ENCODE measurements around the gene XKR7.

Gene XKR7

GRCh38 chr20:32050324-32050841 is 82.4 kb downstream of the XKR7 start:
- DNase-seq, result no peak

- DNase-seq, result no peak
Observed at GRCh38 chr20:32050851-32051556, 83.1 kb downstream of the XKR7 start.

- no peak for DNase-seq
Observed at GRCh38 chr20:32051720-32052089, 83.8 kb downstream of the XKR7 start.

- no peak for DNase-seq
Observed at GRCh38 chr20:32052090-32052777, 84.3 kb downstream of the XKR7 start, which contains the start of gene HCK. TSS of gene HCK (plus strand) at chr20:32052242.

- DNase-seq, result no peak
Observed at GRCh38 chr20:32052778-32053362, 84.9 kb downstream of the XKR7 start.

Data from NCI-H1694 treated with DMSO at 0.1 percent for 48 hours (cell line).